ENCODE measurements around the gene LAMP2. TPM values are rescaled to one million over a fixed set of nuclear protein-coding genes. Genes with fewer than 3 reads are reported as not detected.

LAMP2 gene
- total RNA-seq: 74.1 to 77.7 TPM (median 76.3 TPM) in 3 replicates

- Mint-ChIP-seq H3K36me3 (no peaks in the 10 kb centered on the region), H3K4me1 (peaks cover 10% of the 10 kb centered on the region), H3K9me3 (peaks cover 16% of the 10 kb centered on the region), H3K4me3 (peak within 1 kb of the TSS; percentile 83), H3K27ac (peak within 1 kb of the TSS; percentile 96), H3K27me3 (ENCODE audit: low read depth) (no peaks in the 10 kb centered on the region)
- peak; percentile 66 to 79 for DNase-seq (ENCODE audit: low spot score in 2 of 2, unreplicated experiment in 2 of 2)
- TF ChIP-seq CTCF (IDR thresholded peaks at IDR 0.05; ENCODE audit: unreplicated experiment): no peak
Observed at GRCh38 chrX:120468825-120469525, at the start of gene LAMP2. Gene LAMP2 (minus strand): TSS chrX:120469296. CDS start chrX:120469169, 127 bp downstream.

- peaks cover 12% of the 10 kb centered on the region for H3K36me3 Mint-ChIP-seq
- H3K9me3 Mint-ChIP-seq: peaks cover 29% of the 10 kb centered on the region
- H3K4me1 Mint-ChIP-seq: no peaks in the 10 kb centered on the region
- DNase-seq (ENCODE audit: low spot score in 2 of 2, unreplicated experiment in 2 of 2): no peak
- TF ChIP-seq CTCF (IDR thresholded peaks at IDR 0.05; ENCODE audit: unreplicated experiment): no peak
- H3K4me3 Mint-ChIP-seq: no peak overlapping the region
- H3K27me3 Mint-ChIP-seq (ENCODE audit: low read depth): no peaks in the 10 kb centered on the region
- H3K27ac Mint-ChIP-seq: no peak overlapping the region
Observed at GRCh38 chrX:120517936-120518335, 48.8 kb upstream of the LAMP2 start.

GRCh38 chrX:120514236-120514635, 45.1 kb upstream of the LAMP2 start:
- Mint-ChIP-seq H3K36me3 (peaks cover 2% of the 10 kb centered on the region), H3K4me1 (no peaks in the 10 kb centered on the region), H3K4me3 (no peak overlapping the region), H3K9me3 (peaks cover 19% of the 10 kb centered on the region), H3K27me3 (ENCODE audit: low read depth) (no peaks in the 10 kb centered on the region), H3K27ac (no peak overlapping the region)
- no peak for DNase-seq (ENCODE audit: low spot score in 2 of 2, unreplicated experiment in 2 of 2)
- TF ChIP-seq CTCF (IDR thresholded peaks at IDR 0.05; ENCODE audit: unreplicated experiment): no peak

GRCh38 chrX:120512627-120513026, 43.5 kb upstream of the LAMP2 start:
- Mint-ChIP-seq H3K4me1 (no peaks in the 10 kb centered on the region), H3K9me3 (peaks cover 8% of the 10 kb centered on the region), H3K4me3 (no peak overlapping the region), H3K27me3 (ENCODE audit: low read depth) (no peaks in the 10 kb centered on the region), H3K36me3 (no peaks in the 10 kb centered on the region), H3K27ac (no peak overlapping the region)
- TF ChIP-seq CTCF (IDR thresholded peaks at IDR 0.05; ENCODE audit: unreplicated experiment): no peak
- DNase-seq (ENCODE audit: low spot score in 2 of 2, unreplicated experiment in 2 of 2): no peak

- Mint-ChIP-seq H3K27ac (no peak overlapping the region), H3K9me3 (peaks cover 7% of the 10 kb centered on the region), H3K4me3 (no peak overlapping the region), H3K27me3 (ENCODE audit: low read depth) (no peaks in the 10 kb centered on the region), H3K4me1 (no peaks in the 10 kb centered on the region), H3K36me3 (no peaks in the 10 kb centered on the region)
- DNase-seq (ENCODE audit: low spot score in 2 of 2, unreplicated experiment in 2 of 2): no peak
- no peak for TF ChIP-seq CTCF (IDR thresholded peaks at IDR 0.05; ENCODE audit: unreplicated experiment)
Observed at GRCh38 chrX:120512222-120512621, 43.1 kb upstream of the LAMP2 start.

Measured in mesothelial cell of epicardium (in vitro differentiated cells).